Fibroblast of villous mesenchyme (primary cell): Measurements from ENCODE around the gene NCKAP5L. TPM values are rescaled to one million over a fixed set of nuclear protein-coding genes. Genes with fewer than 3 reads are reported as not detected.
A peak's percentile ranks its signal among the peaks of the same experiment; 100 is the strongest.
"Not testable (repeated sequence)": the region's sequence is repeated elsewhere in the genome, so short reads cannot be mapped to it uniquely, and the experiment has no call there.

Experiments used
- DNase-seq: peaks from one replicate; pipeline ENCODE4 v3.0.0-alpha.2; 2010; ENCODE audit warnings: low read depth
- H3K4me3 ChIP-seq: 2 replicates; pipeline ENCODE4 v1.5.1; 2011; ENCODE audit warnings: low read depth, mild to moderate bottlenecking, low read length
- total RNA-seq: library from RNA; depleted of rRNA; stranded (reverse); fragments of >200 nt; gene quantifications from 2 replicates; pipeline ENCODE4 v1.2.3, GENCODE V29; 2012
- TF ChIP-seq, protein P1 (sequence below): IDR thresholded peaks from 2 replicates; pipeline ENCODE4 v1.5.1; 2012; ENCODE audit warnings: low read depth, mild to moderate bottlenecking, low read length; ENCODE audit not compliant: insufficient read depth

The NCKAP5L gene
- total RNA-seq, 1 donor, result 34.1 TPM

DNA sequence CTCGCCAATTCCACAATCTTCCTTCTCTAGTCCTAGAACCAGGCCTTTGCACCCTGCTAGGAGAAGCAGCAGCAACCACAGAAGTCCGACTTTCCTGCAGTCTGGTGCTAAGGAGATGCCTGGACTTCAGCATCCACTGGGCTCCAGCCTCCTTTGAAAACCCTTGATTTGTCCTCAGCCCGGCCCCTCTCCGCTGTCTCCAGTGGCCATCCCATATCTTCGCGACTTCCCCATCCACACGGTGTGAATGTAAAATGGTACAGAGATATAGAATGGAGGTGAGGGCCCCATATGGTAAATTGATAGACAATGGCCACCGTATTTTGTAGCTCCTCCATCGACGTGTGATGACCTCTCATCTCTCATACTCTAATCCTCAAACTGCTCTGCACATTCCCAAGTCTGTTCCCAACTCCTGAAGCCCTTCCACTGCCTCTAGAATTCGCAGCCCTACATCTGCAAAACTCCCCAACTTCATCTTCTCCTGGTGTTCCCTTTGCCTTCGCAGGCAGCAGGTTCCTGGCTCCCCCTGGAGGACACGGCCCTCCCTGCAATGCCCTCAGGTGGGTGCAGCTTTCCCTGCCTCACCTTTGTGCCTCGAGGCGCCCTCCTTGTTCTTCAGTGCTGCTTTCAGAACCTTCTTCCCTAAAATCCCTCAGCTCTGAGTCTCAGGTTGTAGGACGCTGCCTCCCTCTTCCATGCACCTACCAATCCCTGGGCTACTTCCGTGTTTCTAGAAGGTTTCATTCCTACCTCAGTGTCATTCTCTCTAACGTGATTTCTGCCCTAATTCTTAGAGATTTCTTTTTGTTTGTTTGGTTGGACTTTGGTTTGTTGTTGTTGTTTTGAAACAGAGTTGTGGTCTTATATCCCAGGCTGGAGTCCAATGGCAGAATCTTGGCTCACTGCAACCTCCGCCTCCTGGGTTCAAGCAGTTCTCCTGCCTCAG is 50.1 kb downstream of the NCKAP5L start:
- TF ChIP-seq, protein P1, sequence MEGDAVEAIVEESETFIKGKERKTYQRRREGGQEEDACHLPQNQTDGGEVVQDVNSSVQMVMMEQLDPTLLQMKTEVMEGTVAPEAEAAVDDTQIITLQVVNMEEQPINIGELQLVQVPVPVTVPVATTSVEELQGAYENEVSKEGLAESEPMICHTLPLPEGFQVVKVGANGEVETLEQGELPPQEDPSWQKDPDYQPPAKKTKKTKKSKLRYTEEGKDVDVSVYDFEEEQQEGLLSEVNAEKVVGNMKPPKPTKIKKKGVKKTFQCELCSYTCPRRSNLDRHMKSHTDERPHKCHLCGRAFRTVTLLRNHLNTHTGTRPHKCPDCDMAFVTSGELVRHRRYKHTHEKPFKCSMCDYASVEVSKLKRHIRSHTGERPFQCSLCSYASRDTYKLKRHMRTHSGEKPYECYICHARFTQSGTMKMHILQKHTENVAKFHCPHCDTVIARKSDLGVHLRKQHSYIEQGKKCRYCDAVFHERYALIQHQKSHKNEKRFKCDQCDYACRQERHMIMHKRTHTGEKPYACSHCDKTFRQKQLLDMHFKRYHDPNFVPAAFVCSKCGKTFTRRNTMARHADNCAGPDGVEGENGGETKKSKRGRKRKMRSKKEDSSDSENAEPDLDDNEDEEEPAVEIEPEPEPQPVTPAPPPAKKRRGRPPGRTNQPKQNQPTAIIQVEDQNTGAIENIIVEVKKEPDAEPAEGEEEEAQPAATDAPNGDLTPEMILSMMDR, result peak; percentile 91
- H3K4me3 ChIP-seq, result no peak overlapping the region
- DNase-seq, result peak; percentile 34

GRCh38 chr12:49777341-49777740 is 50.9 kb downstream of the NCKAP5L start:
- TF ChIP-seq, protein P1, result no peak
- DNase-seq, result no peak
- H3K4me3 ChIP-seq, result no peak overlapping the region

DNA sequence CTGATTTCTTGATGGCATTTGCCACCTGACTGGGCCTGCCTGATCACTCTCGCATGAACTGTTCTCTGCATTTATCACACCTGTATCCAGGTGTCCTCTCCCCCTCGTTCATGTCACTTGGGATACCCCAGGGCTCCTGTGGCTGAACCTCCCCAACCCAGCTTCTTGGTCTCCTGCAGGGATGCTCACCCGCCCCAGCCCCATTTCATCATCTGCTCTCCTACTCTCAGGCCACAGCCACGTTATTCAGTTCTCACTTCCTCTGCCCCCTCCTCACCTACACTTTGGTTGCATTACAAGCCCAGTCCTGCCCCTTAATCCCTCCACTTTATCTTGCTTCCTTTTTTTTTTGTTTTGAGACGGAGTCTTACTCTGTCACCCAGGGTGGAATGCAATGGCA is 51.4 kb downstream of the NCKAP5L start:
- TF ChIP-seq, protein P1, result no peak
- H3K4me3 ChIP-seq, result no peak overlapping the region
- DNase-seq, result no peak

DNA sequence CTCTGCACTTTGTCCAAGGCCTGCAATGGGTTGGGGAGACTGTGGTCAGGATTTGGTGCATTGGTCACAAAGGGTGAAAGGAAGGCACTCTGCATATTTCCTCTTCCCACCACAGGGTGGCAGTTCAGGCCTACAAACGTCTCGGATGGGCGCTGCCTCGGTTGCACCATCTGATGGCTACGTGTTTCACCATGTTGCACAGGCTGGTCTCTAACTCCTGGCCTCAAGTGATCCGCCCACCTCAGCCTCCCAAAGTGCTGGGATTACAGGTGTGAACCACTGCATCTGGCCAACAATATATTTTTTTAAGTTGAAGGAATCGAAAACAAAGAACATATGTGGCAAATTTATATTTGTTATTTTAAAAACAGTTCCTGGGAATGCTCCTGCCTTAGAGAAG is 51.8 kb downstream of the NCKAP5L start:
- TF ChIP-seq, protein P1, result peak; percentile 84
- H3K4me3 ChIP-seq, result no peak overlapping the region
- DNase-seq, result peak; percentile 85

GRCh38 chr12:49773102-49773501 is 55.1 kb downstream of the NCKAP5L start:
- H3K4me3 ChIP-seq, DNase-seq: not testable (repeated sequence)

- no peak for DNase-seq
- TF ChIP-seq, protein P1, result no peak
- no peak overlapping the region for H3K4me3 ChIP-seq
These were observed 60.9 kb downstream of the NCKAP5L start for GRCh38 chr12:49767333-49767732.

- no peak for DNase-seq
- TF ChIP-seq, protein P1, result no peak
- no peak overlapping the region for H3K4me3 ChIP-seq
These were observed 62.1 kb downstream of the NCKAP5L start for GRCh38 chr12:49766115-49766455.
